NCI-H69 (cell line): ENCODE data around the gene SIPA1L3.
"Not testable (repeated sequence)": the region's sequence is repeated elsewhere in the genome, so short reads cannot be mapped to it uniquely, and the experiment has no call there.

Experiments used
- DNase-seq: peaks from one replicate; lab custom pipeline; 2025; lab: John Stamatoyannopoulos, UW

SIPA1L3 gene

DNA sequence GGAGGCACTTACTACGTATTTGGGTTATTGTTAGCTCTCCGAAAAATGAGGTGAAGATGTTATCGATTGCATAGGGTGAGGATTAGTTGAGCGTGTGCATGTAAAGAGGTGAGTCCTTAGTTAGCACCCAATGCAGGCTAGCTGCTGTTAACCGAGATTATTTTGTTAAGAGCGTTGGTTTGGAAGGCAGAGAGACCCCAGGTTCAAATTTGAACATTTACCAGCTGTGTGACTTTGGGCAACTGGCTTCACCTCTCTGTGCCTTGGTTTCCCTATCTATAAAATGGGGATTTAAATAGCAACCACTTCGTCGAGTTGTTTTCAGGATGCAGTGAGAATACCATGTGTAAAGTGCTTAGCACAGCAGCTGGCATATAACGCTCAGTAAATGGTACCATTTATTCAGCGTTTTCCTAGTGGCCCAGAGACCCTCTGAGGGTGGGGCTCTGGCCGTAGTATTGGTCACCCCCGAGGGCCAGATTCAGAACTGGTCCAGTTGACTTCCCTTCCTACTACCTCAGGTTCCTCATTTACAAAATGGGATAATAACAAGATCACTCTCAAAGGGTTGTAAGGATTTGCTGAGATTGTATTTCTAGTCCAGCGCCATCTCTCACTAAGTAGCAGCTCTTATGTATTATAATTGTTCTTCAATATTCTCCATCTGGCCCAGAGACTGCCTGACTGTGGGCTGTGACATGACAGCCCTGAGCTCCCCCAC is 887 bp downstream of the SIPA1L3 start:
- peak; percentile 50 for DNase-seq

DNA sequence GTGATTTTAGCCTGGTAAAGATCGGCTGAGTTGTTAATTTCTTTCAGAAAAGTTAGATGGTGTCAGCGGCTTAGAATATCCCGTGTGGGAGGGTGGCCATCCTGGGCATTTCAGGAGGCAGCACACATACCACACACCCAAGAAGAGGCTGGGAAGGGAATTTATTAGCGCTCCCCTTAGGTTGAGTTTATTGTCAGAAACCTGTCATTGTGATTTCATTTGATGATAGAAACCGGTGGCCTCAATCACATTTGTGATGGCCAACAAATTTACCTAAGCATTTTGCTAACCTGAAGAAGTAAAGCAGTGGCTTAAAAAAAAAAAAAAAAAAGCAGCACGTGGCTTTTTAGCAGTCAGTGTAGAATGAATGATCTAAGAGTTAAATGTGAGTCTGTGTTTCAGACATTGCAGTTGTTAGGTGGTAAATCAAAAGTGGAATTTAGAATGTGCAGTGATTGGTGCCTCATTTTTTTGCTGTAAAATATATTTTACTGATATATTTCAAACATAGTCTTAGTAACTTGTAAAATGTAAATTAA is 2.7 kb downstream of the SIPA1L3 start:
- DNase-seq, result no peak

DNA sequence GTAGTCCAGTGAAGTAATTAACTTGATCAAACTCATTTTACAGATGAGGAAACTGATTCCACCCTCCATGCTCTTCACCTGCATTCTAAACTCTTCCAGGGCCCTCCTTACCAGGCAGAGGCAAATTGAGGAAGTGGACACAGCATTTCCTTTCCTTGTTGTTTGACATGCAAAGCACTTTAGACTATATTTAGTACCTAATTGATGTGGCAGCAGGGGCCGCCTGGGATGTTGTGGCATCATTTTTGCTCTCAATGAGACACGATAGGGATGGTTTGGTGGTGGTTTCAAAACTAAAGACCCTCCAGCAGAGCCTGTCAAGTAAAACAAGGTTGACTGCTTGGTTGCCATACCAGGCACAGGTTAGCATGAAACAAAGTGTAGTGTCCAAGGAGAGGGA is 7.9 kb downstream of the SIPA1L3 start:
- DNase-seq, result peak; percentile 17

DNA sequence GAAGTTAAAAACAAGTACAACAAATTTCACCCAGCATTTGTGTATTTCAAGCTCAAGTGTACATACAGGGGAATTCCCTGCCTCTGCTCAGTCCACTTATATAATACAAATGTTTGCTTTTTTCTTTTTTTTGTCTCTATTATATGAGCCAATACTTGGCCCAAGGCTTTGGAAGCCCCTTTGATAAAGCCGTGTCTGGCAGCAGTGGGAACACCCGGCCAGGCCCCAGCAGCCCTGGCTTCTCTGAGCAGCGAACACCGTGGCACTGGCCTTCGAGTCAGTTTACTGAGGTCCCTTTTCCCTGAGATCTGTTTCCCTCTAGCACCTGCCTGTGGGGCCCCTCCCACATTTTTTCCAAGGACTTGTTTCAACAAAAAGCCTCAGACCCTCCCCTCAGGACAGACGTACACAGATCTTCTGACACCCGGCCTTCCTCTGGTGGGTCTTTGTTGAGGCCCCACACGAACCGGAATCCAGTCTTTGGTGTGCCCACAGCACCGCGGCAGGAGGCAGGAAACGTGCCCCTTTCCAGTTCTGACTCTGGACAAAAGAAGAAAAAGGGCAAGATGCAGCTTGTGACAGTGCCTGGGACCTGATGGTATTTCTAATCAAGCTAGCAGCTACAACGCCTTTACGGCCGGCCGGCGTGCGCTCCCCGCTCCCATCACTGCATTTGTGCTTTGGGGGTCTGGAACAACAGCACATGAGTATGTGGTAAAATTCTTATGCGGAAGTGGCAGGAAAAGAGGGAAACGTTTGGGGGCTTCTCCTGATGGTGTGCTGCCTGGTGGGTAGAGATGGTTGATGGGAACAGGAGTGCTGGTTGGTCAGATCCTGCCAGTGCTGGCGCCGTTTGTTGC is 13.8 kb downstream of the SIPA1L3 start:
- no peak for DNase-seq

DNA sequence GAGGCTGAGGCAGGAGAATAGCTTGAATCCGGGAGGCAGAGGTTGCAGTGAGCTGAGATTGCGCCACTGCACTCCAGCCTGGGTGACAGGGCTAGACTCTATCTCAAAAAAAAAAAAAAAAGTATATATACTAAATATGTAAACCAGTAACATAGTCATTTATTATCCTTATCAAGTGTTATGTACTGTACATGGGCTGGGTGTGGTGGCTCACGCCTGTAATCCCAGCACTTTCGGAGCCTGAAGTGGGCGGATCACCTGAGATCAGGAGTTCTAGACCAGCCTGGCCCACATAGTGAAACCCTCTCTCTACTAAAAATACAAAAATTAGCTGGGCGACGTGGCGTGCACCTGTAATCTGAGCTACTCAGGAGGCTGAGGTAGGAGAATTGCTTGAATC is 17.6 kb downstream of the SIPA1L3 start:
- not testable (repeated sequence) for DNase-seq

DNA sequence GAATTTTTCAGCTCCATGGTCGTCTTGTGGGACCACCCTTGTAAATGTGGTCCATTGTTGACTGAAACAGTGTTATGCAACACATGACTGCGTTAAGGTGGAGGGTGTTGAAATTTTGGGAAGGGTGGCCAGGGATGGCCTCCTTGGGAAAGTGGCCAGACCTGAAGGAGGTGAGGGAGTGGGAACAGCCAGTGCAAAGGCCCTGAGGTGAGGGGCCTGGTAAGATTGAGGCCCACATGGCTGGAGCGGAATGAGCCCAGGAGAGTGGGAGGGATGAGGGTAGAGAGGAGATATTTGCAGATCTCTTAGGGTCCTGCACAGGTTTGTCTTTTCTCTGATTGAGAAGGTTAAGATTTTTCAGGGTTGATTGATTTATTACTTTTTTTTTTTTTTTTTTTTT is 18.2 kb downstream of the SIPA1L3 start:
- no peak for DNase-seq

DNA sequence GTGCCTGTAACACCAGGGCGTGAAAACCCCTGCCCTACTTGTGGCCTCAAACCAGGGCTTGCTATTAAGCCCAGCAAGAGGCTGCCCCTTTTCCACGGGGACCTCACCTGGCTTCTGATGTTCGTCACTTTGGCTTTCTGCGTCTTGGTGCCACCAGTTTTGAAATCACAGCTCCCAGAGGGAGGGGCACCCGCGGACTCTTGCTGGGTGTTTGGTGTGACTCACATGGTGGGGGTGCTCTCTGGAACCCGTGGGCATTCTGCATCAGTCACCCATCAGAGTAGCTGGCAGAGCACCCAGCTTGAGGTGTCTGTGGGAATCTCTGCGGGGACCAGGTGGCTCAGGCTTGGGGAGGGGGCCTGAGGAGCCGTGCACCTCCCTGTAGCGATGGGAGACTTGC is 19.2 kb downstream of the SIPA1L3 start:
- DNase-seq, result no peak

DNA sequence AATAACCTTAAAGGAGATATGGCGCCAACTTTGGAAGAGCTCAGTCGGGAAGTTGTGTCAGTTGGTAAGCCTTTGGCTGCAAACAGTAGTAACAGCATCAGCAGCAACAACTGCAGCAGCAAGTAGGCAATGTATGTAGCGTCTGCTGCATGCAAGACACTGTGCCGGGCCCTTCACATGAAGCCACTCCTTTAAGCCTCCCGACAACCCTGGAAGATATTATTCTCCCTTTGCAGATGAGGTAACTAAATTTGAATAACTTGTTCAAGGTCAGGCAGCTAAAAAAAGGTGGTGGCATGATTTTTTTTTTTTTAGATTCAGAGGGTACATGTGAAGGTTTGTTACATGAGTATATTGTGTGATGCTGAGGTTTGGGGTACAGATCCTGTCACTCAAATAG is 19.7 kb downstream of the SIPA1L3 start:
- no peak for DNase-seq

DNA sequence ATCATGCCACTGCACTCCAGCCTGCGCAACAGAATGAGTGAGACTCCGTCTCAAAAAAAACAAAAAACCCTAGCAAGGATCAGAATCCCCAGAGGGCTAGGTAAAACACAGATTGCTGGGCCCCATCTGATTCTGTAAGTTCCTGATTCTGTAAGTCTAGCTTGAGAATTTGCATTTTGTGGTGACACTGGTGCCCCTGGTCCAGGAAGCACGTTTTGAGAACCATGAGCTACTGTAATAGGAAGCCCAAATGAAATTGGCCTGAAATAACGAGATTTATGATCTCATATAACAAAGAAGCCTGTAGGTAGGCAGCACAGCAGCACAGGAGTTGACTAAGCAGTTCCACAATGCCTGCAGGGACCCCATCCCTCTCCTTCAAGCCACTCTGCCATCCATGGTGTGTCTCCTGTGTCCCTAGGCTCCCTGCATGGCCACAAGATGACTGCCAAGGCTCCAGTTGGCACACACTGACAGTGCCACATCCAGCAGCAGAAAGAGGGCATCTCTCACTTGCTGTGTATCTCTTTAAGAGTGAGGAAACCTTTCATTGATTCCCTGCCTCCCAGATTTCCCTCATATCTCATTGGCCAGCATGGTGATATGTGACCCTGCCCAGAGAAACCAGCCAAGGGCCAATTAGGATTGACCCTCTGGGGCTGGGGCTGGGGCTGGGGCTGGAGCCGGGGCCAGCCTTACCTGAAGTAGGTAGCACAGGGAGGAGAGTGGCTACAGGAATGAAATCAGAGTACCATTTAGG is 21.7 kb downstream of the SIPA1L3 start:
- DNase-seq, result peak; percentile 75

DNA sequence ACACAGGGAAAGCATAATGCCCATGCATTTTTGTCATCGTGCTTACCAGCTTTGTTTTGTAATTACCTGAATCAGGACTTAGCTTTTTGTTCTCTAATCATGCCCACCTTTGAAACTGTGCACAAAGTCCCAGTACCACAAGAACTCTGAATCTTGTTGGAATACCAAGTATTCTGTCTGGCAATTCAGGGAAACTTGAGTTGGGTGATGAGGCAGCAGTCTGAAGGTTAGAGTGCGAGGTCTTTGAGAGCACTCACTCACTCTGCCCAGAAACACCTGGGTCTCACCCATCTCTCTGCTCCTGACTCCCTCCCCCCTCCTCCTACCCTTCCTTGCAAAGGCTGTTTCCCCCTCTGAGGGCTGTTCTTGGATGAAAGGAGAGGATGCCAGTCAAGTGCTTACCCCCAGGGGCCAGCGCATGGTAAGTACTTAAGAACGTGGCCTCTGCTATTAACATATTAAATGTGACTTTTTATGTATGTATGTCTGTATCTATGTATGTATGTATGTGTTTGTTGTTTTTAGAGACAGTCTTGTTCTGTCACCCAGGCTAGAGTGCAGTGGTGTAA is 22.4 kb downstream of the SIPA1L3 start:
- peak; percentile 53 for DNase-seq

DNA sequence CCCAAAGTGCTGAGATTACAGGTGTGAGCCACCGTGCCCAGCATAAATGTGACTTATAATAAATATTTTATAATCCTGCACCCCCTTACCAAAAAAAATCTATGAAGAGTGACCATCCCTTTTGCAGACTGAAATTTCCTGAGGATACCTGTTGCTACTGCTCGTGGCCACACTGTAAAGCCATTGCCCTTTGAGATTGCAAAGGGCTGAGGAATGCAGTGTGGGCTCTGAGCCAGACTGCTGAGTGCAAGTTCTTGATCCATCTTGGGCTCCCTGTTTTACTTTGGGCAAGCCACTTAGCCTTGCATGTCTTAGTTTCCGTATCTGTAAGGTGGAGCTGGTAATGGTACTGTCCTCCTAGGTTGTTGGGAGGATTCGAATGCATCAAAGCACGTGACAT is 23.4 kb downstream of the SIPA1L3 start:
- DNase-seq, result no peak

DNA sequence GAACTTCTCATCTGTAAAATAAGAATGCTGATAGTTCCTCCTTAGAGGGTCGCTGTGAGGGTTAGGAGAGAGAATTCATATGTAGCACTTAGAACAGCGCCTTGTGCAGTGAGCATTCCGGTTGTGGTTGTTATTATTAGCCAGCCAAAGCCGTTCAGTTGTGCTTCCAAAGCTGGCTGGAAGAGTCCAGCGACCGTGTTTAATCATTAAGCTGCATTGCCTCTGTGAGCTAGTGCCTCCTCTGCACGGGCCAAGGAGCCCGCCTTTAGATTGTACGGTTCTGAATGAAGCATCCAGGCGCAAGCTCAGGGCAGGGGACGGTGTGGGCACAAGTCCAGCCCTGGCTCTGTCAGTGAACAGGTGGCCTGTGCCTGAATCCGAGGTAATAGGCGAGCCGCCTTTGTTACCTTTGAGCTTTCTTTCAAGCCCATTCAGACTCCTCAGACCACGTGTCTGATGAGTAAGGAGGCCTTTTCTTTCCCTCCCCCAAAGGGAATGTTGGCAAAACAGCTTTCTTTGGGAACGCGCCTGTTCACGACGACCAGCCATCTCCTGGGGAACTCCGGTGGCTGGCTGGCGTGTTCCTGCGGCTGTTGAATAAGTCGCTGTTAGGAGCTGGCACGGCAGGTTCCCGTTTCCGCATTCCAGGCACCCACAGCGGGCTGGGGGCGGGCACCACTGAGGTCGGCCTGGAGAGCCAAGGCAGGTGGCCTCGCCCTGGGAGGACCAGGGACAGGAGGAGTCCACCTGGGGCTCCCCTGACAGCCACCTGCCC is 25.1 kb downstream of the SIPA1L3 start:
- peak; percentile 97 for DNase-seq

DNA sequence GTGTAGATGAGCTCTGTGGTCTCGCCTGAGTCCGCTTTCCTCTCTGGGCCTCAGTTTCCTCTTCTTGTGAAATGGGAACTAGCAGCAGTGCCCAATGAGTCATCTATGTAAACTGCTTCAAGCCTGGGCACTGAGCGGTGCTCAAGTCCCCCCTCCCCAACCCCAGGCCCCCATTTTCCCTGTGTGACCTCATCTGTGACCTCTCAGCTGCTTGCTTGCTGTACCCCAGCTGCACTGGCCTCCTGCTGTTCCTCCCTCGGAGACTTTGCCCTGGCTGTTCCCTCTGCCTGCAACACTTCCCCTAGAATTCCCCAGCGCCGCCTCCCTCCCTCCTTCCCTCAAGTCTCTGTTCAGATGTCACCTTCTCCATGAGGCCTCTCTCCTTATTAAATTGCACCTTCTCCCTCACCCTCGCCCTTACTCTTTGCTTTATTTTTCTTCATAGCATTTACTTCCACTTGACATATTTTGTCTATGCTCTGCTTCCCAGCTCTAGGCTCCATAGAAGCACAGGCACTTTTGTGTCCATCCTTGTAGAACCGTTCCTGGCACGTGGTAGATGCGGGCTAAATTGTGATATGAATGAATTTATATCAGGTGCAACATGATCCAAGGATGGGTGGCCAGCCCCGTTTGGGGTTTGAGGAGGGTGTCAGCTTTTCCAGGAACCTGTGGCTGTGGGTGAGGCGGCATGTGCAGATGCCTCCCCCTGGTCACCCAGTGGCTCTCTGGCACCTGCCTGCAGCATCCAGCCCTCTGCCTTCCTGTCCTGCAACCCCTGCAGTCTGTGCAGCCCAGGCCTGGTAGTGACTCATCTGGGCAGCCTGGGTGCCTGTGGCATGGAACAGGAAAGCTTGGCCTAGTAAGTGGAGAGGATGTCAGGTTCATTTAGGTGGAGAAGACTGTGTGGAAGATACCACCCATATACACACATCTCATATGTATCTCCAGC is 26.3 kb downstream of the SIPA1L3 start:
- peak; percentile 52 for DNase-seq

DNA sequence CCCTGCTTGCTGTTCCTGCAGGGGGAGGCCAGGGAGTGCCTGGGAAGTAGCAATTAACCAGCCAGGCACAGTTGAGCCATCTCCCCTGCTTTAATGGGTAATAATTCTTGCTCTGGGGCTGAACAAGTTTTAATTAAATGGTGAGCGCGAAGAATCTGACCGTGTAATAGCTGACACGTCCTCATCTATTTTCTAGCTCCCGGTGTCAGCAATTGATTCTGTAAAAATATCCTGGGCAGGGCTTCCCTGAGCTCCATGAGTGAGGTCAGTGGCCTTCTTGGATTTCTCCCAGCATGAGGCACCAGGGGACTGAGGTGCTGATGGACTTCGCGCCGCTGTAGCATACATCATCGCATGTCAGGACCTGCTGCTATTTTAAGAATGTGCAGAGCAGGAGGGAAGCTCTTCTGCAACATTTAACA is 26.9 kb downstream of the SIPA1L3 start:
- peak; percentile 92 for DNase-seq

DNA sequence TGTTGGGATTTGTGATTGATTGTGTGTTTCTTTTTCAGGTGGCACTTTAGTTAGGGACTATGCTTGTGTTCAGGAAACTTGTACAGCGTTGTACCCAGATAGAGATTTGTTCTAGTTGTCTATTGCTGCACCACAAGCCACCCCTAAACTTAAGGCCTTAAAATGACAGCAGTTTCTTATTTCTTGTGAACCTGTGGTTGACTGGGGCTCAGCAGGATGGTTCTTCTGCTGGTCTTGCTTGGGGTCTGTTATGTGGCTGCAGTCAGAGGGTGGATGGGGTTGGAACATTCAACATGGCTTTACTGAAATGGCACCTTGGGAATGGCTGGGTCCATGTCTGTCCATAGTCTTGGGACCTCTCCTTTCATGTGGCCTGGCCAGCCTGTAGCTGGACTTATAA is 28.3 kb downstream of the SIPA1L3 start:
- DNase-seq, result no peak

DNA sequence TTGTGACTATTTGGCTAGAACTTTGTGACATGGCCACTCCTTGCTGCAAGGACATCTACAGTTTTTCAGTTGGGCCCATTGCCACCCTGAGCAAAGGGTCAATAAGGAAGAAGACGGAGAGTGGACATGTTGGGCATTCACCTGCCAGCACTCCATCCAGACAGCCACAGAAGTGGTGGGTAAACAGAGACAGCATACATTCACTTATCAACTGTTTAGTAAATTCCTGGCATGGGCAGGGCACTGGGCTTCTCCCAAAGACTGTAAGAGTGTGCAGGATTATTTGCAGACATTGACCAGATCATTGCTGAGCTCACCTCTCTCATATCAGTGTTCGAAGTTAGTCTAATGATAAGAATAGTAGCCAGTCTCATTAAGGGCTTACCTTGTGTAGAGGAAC is 29.2 kb downstream of the SIPA1L3 start:
- DNase-seq, result no peak

DNA sequence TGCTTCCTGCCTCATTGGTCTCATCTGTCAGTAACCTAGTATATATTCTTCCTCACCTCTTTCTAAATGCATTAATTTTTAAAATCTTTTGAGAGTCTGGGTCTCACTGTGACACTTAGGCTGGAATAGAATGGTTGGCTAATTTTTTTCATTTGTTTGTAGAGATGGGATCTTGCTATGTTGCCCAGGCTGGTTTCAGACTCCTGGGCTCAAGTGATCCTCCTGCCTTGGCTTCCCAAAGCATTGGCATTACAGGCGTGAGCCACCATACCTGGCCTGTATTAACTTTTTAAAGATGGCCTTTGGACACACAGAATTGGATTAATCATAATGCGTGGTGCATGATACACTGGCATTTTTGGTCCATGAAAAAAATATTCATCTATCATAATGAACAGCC is 29.9 kb downstream of the SIPA1L3 start:
- no peak for DNase-seq

DNA sequence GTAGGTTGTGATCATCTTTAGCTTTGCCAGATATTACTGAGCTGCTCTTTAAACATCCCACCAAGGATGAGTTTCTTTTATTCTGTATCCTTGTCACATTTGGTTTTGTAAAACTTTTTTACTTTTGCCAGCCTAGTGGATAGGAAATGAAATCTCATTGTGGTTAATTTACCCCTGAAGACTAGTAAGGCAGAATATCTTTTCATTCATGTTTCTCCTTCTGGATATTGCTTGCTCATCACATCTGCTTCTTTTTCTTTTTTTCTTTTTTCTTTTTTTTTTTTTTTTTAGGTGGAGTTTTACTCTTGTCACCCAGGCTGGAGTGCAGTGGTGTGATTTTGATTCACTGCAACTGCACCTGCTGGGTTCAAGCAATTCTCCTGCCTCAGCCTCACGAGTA is 31.3 kb downstream of the SIPA1L3 start:
- no peak for DNase-seq

DNA sequence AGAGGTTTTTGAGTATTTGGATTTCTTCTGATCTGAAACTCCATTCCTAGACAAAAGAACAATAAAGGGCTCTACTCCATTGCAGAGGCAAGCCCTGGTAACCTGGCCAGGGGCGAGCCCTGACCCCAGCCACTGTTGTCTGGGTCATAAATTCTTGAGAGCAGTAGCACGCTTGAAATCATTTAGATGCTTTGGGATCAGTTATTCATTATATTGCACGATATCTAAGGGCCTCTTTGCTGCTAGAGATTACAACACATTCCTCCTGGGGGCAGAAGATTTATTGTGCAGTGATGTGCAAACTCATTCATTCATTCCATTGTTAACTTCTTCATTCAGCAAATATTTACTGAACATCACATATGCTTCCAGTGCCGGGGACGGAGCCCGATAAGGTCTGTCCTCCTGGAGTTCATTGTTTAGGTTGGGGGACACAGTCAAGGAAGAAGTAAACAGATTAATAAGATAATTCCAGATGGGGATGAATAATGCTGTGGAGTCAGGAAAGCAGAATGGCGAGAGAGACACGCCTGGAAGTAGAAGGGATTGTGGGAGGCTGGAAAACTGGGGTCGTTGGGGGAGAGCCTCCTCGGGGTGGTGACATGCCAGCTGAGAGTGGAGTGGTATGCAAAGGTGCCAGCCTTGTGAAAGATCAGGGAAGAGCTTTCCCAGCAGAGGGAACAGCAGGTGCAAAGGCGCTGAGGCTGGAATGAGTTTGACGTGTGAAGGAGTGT is 34.9 kb downstream of the SIPA1L3 start:
- peak; percentile 80 for DNase-seq
